CD14-positive monocyte (primary cell): ENCODE results near the gene CEL. TPM values are rescaled to one million over a fixed set of nuclear protein-coding genes. Genes with fewer than 3 reads are reported as not detected.
"Not testable (repeated sequence)": the region's sequence is repeated elsewhere in the genome, so short reads cannot be mapped to it uniquely, and the experiment has no call there.

ENCODE experiments used
- DNase-seq, 3 donors: peaks; one replicate each; pipeline ENCODE4 v3.0.0-alpha.2; 2011 to 2022
- H2AFZ ChIP-seq: 2 replicates; pipeline ENCODE4 v1.6.0; 2012; ENCODE audit warnings: mild to moderate bottlenecking, low read depth, low read length, inconsistent platforms; ENCODE audit not compliant: insufficient read depth, poor library complexity, severe bottlenecking
- H3K27ac ChIP-seq, 2 donors: 1 replicate in 1 of 2; 2 replicates in 1 of 2; pipeline ENCODE4 v1.5.1; 2012 to 2013; ENCODE audit warnings: low read length in 2 of 2, control low read depth in 1 of 2, inconsistent platforms in 1 of 2, low read depth in 1 of 2, mild to moderate bottlenecking in 1 of 2
- H3K27me3 ChIP-seq, 2 donors: one replicate each; pipeline versions ENCODE4 v1.6.0 to v1.6.1; 2011 to 2013; ENCODE audit warnings: low read length in 2 of 2; ENCODE audit not compliant: control insufficient read depth in 2 of 2, insufficient read depth in 2 of 2
- H3K36me3 ChIP-seq, 2 donors: replicated peaks in 1 of 2; 1 replicate in 1 of 2; 2 replicates in 1 of 2; pipeline versions ENCODE4 v1.5.1 to v1.6.1; 2012 to 2013; ENCODE audit warnings: low read length in 2 of 2, control low read depth in 1 of 2, inconsistent platforms in 1 of 2, mild to moderate bottlenecking in 1 of 2; ENCODE audit not compliant: insufficient read depth in 2 of 2, control insufficient read depth in 1 of 2
- H3K4me1 ChIP-seq, 2 donors: 1 replicate in 1 of 2; 2 replicates in 1 of 2; pipeline versions ENCODE4 v1.5.1 to v1.6.1; 2012 to 2013; ENCODE audit warnings: low read length in 2 of 2, control low read depth in 1 of 2, inconsistent platforms in 1 of 2, mild to moderate bottlenecking in 1 of 2, moderate library complexity in 1 of 2; ENCODE audit not compliant: insufficient read depth in 2 of 2, control insufficient read depth in 1 of 2
- H3K4me2 ChIP-seq: replicated peaks from 2 replicates; pipeline ENCODE3; 2012; ENCODE audit warnings: low read length, moderate library complexity, mild to moderate bottlenecking; ENCODE audit not compliant: poor library complexity, severe bottlenecking; ENCODE audit errors: extremely low read depth
- H3K4me3 ChIP-seq, 3 experiments: fragments of 200-600 bp in 1 of 3; sonication (generic) in 1 of 3; replicated peaks in 1 of 3; 1 replicate in 2 of 3; 2 replicates in 1 of 3; pipeline ENCODE4 v1.5.1; 2011 to 2013; ENCODE audit warnings: low read length in 3 of 3, mild to moderate bottlenecking in 3 of 3, control low read depth in 2 of 3, low read depth in 2 of 3, inconsistent platforms in 1 of 3, moderate library complexity in 1 of 3
- H3K79me2 ChIP-seq: 2 replicates; pipeline ENCODE4 v1.6.0; 2012; ENCODE audit warnings: mild to moderate bottlenecking, control low read depth, inconsistent platforms, low read length, moderate library complexity; ENCODE audit not compliant: insufficient read depth
- H3K9ac ChIP-seq: 2 replicates; pipeline ENCODE4 v1.6.0; 2017; ENCODE audit warnings: low read length, mild to moderate bottlenecking; ENCODE audit not compliant: insufficient read depth, poor library complexity, severe bottlenecking
- H3K9me3 ChIP-seq, 2 donors: replicated peaks in 1 of 2; 1 replicate in 1 of 2; 2 replicates in 1 of 2; pipeline versions ENCODE4 v1.5.1 to v1.6.1; 2012 to 2013; ENCODE audit warnings: low read length in 2 of 2, control low read depth in 1 of 2; ENCODE audit not compliant: control insufficient read depth in 1 of 2, insufficient read depth in 1 of 2
- H4K20me1 ChIP-seq: 2 replicates; pipeline ENCODE4 v1.6.0; 2012; ENCODE audit warnings: mild to moderate bottlenecking, low read length, control low read depth, moderate library complexity; ENCODE audit not compliant: insufficient read depth
- H3K27ac Mint-ChIP-seq, 7 donors: one replicate each; pipeline ENCODE4 v1.8.0; 2020; ENCODE audit warnings: mild to moderate bottlenecking in 7 of 7, mixed read lengths in 7 of 7, moderate library complexity in 6 of 7, inconsistent platforms in 2 of 7
- H3K27me3 Mint-ChIP-seq, 3 donors: one replicate each; pipeline ENCODE4 v1.8.0; 2021 to 2022; ENCODE audit warnings: low read depth in 3 of 3, mild to moderate bottlenecking in 3 of 3, mixed read lengths in 3 of 3, moderate library complexity in 3 of 3, inconsistent platforms in 1 of 3
- H3K36me3 Mint-ChIP-seq, 2 donors: one replicate each; pipeline ENCODE4 v1.8.0; 2020; ENCODE audit warnings: mixed read lengths in 2 of 2, inconsistent platforms in 1 of 2, mild to moderate bottlenecking in 1 of 2
- H3K4me1 Mint-ChIP-seq: one replicate; pipeline ENCODE4 v1.8.0; 2020; ENCODE audit warnings: mild to moderate bottlenecking, mixed read lengths
- H3K4me3 Mint-ChIP-seq, 2 donors: one replicate each; pipeline ENCODE4 v1.8.0; 2020; ENCODE audit warnings: mild to moderate bottlenecking in 2 of 2, mixed read lengths in 2 of 2, moderate library complexity in 1 of 2
- H3K9me3 Mint-ChIP-seq, 7 donors: one replicate each; pipeline ENCODE4 v1.8.0; 2020 to 2022; ENCODE audit warnings: mixed read lengths in 7 of 7, mild to moderate bottlenecking in 6 of 7, moderate library complexity in 6 of 7, inconsistent platforms in 2 of 7
- CTCF ChIP-seq: fragments of 200-600 bp; IDR thresholded peaks from one replicate; pipeline ENCODE4 v1.8.0; 2022; ENCODE audit warnings: antibody characterized with exemption, mild to moderate bottlenecking
- WGBS: methylation state at CpG from one replicate; pipeline ENCODE4 v1.1.5; 2013; ENCODE audit warnings: missing lambda C conversion rate; ENCODE audit not compliant: insufficient coverage; 5-methylcytosine and 5-hydroxymethylcytosine counted together
- intact Hi-C, 2 donors: fragments of 100-400 bp; cut with micrococcal nuclease; formaldehyde crosslinking; loops; one replicate each; pipeline versions ENCODE4 v1.15.0 to v1.15.1; 2023
- polyA plus RNA-seq, 3 donors: library from polyadenylated mRNA; depleted of rRNA in 1 of 3; unstranded in 2 of 3; stranded (reverse) in 1 of 3; fragments of 300-500 nt in 2 of 3; fragments of >200 nt in 1 of 3; fragmentation: Illumina TruSeq in 2 of 3; gene quantifications; 1 replicate in 2 of 3; 2 replicates in 1 of 3; pipeline ENCODE4 v1.2.3, GENCODE V29; 2012 to 2021

The CEL gene
- polyA plus RNA-seq, 3 donors = 0.24 TPM; not detected in 2

DNA sequence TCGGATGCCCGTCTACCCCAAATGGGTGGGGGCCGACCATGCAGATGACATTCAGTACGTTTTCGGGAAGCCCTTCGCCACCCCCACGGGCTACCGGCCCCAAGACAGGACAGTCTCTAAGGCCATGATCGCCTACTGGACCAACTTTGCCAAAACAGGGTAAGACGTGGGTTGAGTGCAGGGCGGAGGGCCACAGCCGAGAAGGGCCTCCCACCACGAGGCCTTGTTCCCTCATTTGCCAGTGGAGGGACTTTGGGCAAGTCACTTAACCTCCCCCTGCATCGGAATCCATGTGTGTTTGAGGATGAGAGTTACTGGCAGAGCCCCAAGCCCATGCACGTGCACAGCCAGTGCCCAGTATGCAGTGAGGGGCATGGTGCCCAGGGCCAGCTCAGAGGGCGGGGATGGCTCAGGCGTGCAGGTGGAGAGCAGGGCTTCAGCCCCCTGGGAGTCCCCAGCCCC is 8.8 kb downstream of the CEL start:
- H3K27ac ChIP-seq, H2AFZ ChIP-seq, H3K4me2 ChIP-seq, H3K27me3 Mint-ChIP-seq, H3K4me3 Mint-ChIP-seq, H3K27ac Mint-ChIP-seq, H3K9ac ChIP-seq, H3K4me1 Mint-ChIP-seq, H3K27me3 ChIP-seq, H3K4me1 ChIP-seq, H3K79me2 ChIP-seq, H3K9me3 Mint-ChIP-seq, H3K4me3 ChIP-seq, intact Hi-C loops, H3K36me3 Mint-ChIP-seq, H4K20me1 ChIP-seq, H3K36me3 ChIP-seq, H3K9me3 ChIP-seq, DNase-seq: not testable (repeated sequence)
- WGBS = 97% methylated on average over 11 of the region's 17 CpGs

- H2AFZ ChIP-seq, H3K4me3 Mint-ChIP-seq, H3K9me3 Mint-ChIP-seq, H3K27me3 ChIP-seq, H3K27ac ChIP-seq, H3K27ac Mint-ChIP-seq, DNase-seq, H3K79me2 ChIP-seq, H3K36me3 Mint-ChIP-seq, intact Hi-C loops, H3K4me1 ChIP-seq, H3K27me3 Mint-ChIP-seq, H3K4me1 Mint-ChIP-seq, H4K20me1 ChIP-seq, H3K9ac ChIP-seq, H3K9me3 ChIP-seq, H3K36me3 ChIP-seq, H3K4me3 ChIP-seq, H3K4me2 ChIP-seq: not testable (repeated sequence)
- WGBS = 94% methylated on average over 5 of the region's 31 CpGs
These were observed 9.2 kb downstream of the CEL start for GRCh38 chr9:133070985-133071384.

- 91% methylated on average over 16 of the region's 33 CpGs for WGBS
- no peak overlapping the region for H3K4me3 ChIP-seq
- intact Hi-C loops = no loop called here
- H3K36me3 Mint-ChIP-seq = no peaks in the 10 kb centered on the region
- H3K36me3 ChIP-seq = no peaks in the 10 kb centered on the region
- no peaks in the 10 kb centered on the region for H4K20me1 ChIP-seq
- H3K4me3 Mint-ChIP-seq = no peak overlapping the region
- H3K79me2 ChIP-seq = no peaks in the 10 kb centered on the region
- peaks cover 2% of the 10 kb centered on the region for H3K4me1 Mint-ChIP-seq
- H2AFZ ChIP-seq = no peak overlapping the region
- no peak overlapping the region for H3K27ac ChIP-seq
- no peak for DNase-seq
- H3K27ac Mint-ChIP-seq = peak overlapping the region in 1 of 7 donors; percentile 48
- peaks cover 0 to 7% (median 2%) of the 10 kb centered on the region in 3 donors for H3K27me3 Mint-ChIP-seq
- TF ChIP-seq CTCF = no peak
- peaks cover 0 to 7% of the 10 kb centered on the region in 2 donors for H3K27me3 ChIP-seq
- no peak overlapping the region for H3K9ac ChIP-seq
- no peaks in the 10 kb centered on the region for H3K9me3 Mint-ChIP-seq
- no peaks in the 10 kb centered on the region for H3K9me3 ChIP-seq
- no peaks in the 10 kb centered on the region for H3K4me1 ChIP-seq
- H3K4me2 ChIP-seq = no peak overlapping the region
These were observed 9.8 kb downstream of the CEL start for GRCh38 chr9:133071484-133072150.

DNA sequence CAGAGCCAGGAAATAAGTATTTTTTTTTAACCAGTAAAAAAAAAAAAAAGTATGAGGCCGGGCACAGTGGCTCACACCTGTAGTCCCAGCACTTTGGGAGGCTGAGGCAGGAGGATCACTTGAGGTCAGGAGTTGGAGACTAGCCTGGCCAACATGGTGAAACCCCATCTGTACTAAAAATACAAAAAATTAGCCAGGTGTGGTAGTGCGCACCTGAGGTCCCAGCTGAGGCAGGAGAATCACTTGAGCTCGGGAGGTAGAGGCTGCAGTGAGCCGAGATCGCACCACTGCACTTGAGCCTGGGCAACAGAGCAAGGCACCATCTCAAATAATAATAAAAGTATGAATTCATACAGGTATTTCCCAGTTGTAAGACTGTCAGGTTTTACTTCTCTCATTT is 10.4 kb downstream of the CEL start:
- H3K4me1 ChIP-seq, H3K4me1 Mint-ChIP-seq: not testable (repeated sequence)

More for the DNA sequence above, 10.4 kb downstream of the CEL start:
- H3K27me3 ChIP-seq, H3K4me3 ChIP-seq, H4K20me1 ChIP-seq, H3K36me3 Mint-ChIP-seq, H3K27me3 Mint-ChIP-seq, H3K4me2 ChIP-seq, H3K9me3 ChIP-seq, H3K4me3 Mint-ChIP-seq, DNase-seq, H3K9me3 Mint-ChIP-seq, H3K36me3 ChIP-seq, intact Hi-C loops, H3K27ac ChIP-seq, H2AFZ ChIP-seq, H3K79me2 ChIP-seq: not testable (repeated sequence)
- H3K9ac ChIP-seq = peak overlapping the region; percentile 8
- H3K27ac Mint-ChIP-seq = peak overlapping the region in 1 of 7 donors; percentile 30
- 100% methylated on average over 1 of the region's 5 CpGs for WGBS
